HCT116 (cell line): ENCODE measurements around the gene FOXC2.

ENCODE experiments used
- CTCF ChIP-seq, 3 experiments: fragments of 200-600 bp in 1 of 3; sonication (generic) in 1 of 3; IDR thresholded peaks in 2 of 3; conservative IDR thresholded peaks in 1 of 3; 2 replicates each; pipeline ENCODE4 v1.5.1; 2012 to 2017; ENCODE audit warnings: low read depth in 2 of 3, low read length in 2 of 3, antibody characterized with exemption in 1 of 3, borderline replicate concordance in 1 of 3, control low read depth in 1 of 3, mild to moderate bottlenecking in 1 of 3, mixed read lengths in 1 of 3, mixed run types in 1 of 3, moderate library complexity in 1 of 3; ENCODE audit not compliant: insufficient read depth in 1 of 3
- EGR1 ChIP-seq: IDR thresholded peaks from 2 replicates; pipeline ENCODE4 v1.6.1; 2012; ENCODE audit warnings: low read depth
- EZH2 ChIP-seq: fragments of 200-600 bp; sonication (generic); IDR thresholded peaks from 2 replicates; pipeline ENCODE4 v1.6.1; 2017; ENCODE audit warnings: antibody characterized with exemption, mixed run types
- EZH2phosphoT487 ChIP-seq: fragments of 200-600 bp; IDR thresholded peaks from 2 replicates; pipeline ENCODE4 v1.6.1; 2018; ENCODE audit warnings: antibody characterized with exemption, borderline replicate concordance
- POLR2A ChIP-seq: IDR thresholded peaks from 2 replicates; pipeline ENCODE4 v1.7.0; 2011; ENCODE audit warnings: borderline replicate concordance; ENCODE audit not compliant: insufficient read depth, insufficient read length; ENCODE audit errors: extremely low read depth
- POLR2AphosphoS5 ChIP-seq: IDR thresholded peaks from 2 replicates; pipeline ENCODE4 v1.6.1; 2011; ENCODE audit warnings: mild to moderate bottlenecking, low read depth, low read length, moderate library complexity
- REST ChIP-seq: IDR thresholded peaks from 2 replicates; pipeline ENCODE4 v1.6.1; 2012; ENCODE audit warnings: low read depth
- SP1 ChIP-seq: IDR thresholded peaks from 2 replicates; pipeline ENCODE4 v1.6.1; 2012; ENCODE audit warnings: low read depth

GRCh38 chr16:86555704-86556075 is 10.9 kb upstream of the FOXC2 start:
- no peak for TF ChIP-seq CTCF (IDR thresholded peaks at IDR 0.05 in 2 of 3, conservative IDR thresholded peaks at IDR 0.05 in 1 of 3; ENCODE audit: borderline replicate concordance in 1 of 3, insufficient read depth in 1 of 3, low read depth in 2 of 3, low read length in 2 of 3)
- TF ChIP-seq SP1: no peak
- TF ChIP-seq REST: no peak
- no peak for TF ChIP-seq POLR2A
- no peak for TF ChIP-seq EZH2
- TF ChIP-seq EZH2phosphoT487: no peak
- no peak for TF ChIP-seq POLR2AphosphoS5
- no peak for TF ChIP-seq EGR1
